ENCODE measurements around the gene MIEF1.

- no peak for TF ChIP-seq POLR2A (IDR thresholded peaks at IDR 0.05)
- no peak for TF ChIP-seq POLR2AphosphoS5 (IDR thresholded peaks at IDR 0.05)
- TF ChIP-seq CTCF (IDR thresholded peaks at IDR 0.05): peak in 1 of 4 experiments; percentile 30
- TF ChIP-seq EP300 (IDR thresholded peaks at IDR 0.05): no peak
Observed at GRCh38 chr22:39529487-39529851, 27.4 kb downstream of the MIEF1 start.

Measured in gastroesophageal sphincter (tissue), 3 donors.